HEK293 (cell line): Measurements from ENCODE around the gene OR2M2.

Experiments
- CTCF ChIP-seq: fragments of 450-650 bp; formaldehyde crosslinking; IDR thresholded peaks from 2 replicates; pipeline ENCODE4 v1.5.1; 2016; ENCODE audit warnings: missing biosample characterization, missing genetic modification characterization
- ZNF114 ChIP-seq: fragments of 450-650 bp; formaldehyde crosslinking; IDR thresholded peaks from 2 replicates; pipeline ENCODE4 v1.5.0; 2017; ENCODE audit warnings: missing biosample characterization, missing genetic modification characterization
- ZNF366 ChIP-seq: fragments of 450-650 bp; formaldehyde crosslinking; conservative IDR thresholded peaks from 2 replicates; pipeline ENCODE4 v1.5.1; 2016; ENCODE audit warnings: missing biosample characterization, missing genetic modification characterization
- TF ChIP-seq, protein P1 (sequence below): fragments of 450-650 bp; formaldehyde crosslinking; IDR thresholded peaks from 2 replicates; pipeline ENCODE4 v1.5.1; 2016; ENCODE audit warnings: missing biosample characterization, missing genetic modification characterization
- TF ChIP-seq, protein P2 (sequence below): fragments of 450-650 bp; formaldehyde crosslinking; IDR thresholded peaks from 2 replicates; pipeline ENCODE4 v1.5.1; 2016; ENCODE audit warnings: missing biosample characterization, missing genetic modification characterization

DNA sequence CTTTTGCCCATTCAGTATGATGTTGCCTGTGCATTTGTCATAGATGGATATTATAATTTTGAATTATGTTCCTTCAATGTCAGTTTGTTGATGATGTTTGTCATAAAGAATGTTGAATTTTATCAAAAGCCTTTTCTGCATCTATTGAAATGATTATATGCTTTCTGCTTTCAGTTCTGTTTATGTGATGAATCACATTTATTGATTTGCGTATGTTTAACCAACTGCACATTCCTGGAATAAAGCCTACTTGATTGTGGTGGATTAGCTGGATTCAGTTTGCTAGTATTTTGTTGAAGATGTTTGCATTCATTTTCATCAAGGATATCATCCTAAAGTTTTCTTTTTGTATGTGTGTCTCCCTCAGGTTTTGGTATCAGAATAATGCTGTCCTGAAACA lies 50.9 kb downstream of the OR2M2 start:
- TF ChIP-seq CTCF (tag by site-specific recombination), result no peak
- TF ChIP-seq, protein P1, sequence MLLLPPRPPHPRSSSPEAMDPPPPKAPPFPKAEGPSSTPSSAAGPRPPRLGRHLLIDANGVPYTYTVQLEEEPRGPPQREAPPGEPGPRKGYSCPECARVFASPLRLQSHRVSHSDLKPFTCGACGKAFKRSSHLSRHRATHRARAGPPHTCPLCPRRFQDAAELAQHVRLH (tag by site-specific recombination), result no peak
- no peak for TF ChIP-seq ZNF114 (tag by site-specific recombination)
- TF ChIP-seq, protein P2, sequence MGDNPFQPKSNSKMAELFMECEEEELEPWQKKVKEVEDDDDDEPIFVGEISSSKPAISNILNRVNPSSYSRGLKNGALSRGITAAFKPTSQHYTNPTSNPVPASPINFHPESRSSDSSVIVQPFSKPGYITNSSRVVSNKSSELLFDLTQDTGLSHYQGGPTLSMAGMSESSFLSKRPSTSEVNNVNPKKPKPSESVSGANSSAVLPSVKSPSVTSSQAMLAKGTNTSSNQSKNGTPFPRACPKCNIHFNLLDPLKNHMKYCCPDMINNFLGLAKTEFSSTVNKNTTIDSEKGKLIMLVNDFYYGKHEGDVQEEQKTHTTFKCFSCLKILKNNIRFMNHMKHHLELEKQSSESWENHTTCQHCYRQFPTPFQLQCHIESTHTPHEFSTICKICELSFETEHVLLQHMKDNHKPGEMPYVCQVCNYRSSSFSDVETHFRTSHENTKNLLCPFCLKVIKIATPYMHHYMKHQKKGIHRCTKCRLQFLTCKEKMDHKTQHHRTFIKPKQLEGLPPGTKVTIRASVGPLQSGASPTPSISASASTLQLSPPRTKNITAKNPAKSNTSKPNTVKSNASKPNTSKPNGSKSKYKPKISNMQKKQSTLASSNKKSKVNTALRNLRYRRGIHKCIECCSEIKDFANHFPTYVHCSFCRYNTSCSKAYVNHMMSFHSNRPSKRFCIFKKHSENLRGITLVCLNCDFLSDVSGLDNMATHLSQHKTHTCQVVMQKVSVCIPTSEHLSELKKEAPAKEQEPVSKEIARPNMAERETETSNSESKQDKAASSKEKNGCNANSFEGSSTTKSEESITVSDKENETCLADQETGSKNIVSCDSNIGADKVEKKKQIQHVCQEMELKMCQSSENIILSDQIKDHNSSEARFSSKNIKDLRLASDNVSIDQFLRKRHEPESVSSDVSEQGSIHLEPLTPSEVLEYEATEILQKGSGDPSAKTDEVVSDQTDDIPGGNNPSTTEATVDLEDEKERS (tag by site-specific recombination), result no peak
- no peak for TF ChIP-seq ZNF366 (tag by site-specific recombination)
